Astrocyte (in vitro differentiated cells and primary cell): ENCODE data around the gene MFN2.
A peak's percentile ranks its signal among the peaks of the same experiment; 100 is the strongest.

Experiments used
- CTCF ChIP-seq: IDR thresholded peaks from 2 replicates; pipeline ENCODE4 v1.5.1; 2011; ENCODE audit warnings: low read depth, mild to moderate bottlenecking, inconsistent platforms, low read length, moderate library complexity; ENCODE audit not compliant: insufficient read depth
- EZH2 ChIP-seq: IDR thresholded peaks from 2 replicates; pipeline ENCODE4 v1.6.1; 2012; ENCODE audit warnings: mild to moderate bottlenecking, low read length, inconsistent platforms; ENCODE audit not compliant: insufficient read depth

GRCh38 chr1:11982010-11982392 lies 1.8 kb downstream of the MFN2 start:
- TF ChIP-seq CTCF (peak; percentile 27), EZH2 (no peak)
